B cell (primary cell): ENCODE measurements around the gene HSPA12B. TPM values are rescaled to one million over a fixed set of nuclear protein-coding genes. Genes with fewer than 3 reads are reported as not detected.
A peak's percentile ranks its signal among the peaks of the same experiment; 100 is the strongest.

Experiments
- ATAC-seq: fragments of 200-7000 bp; cut with Tn5 transposase; one replicate; pipeline ENCODE4 v1.10.0; 2021; ENCODE audit warnings: low read depth, mild to moderate bottlenecking, moderate number of reproducible peaks, moderate library complexity
- CTCF ChIA-PET: fragments of 350-600 bp; sonication (Branson Sonifier 250); formaldehyde crosslinking; loops from one replicate; lab custom pipeline; 2021; ENCODE audit warnings: antibody characterized with exemption, inconsistent platforms; lab: Charles Lee
- POLR2A ChIA-PET: fragments of 350-600 bp; sonication (Branson Sonifier 250); formaldehyde crosslinking; loops from one replicate; lab custom pipeline; 2021; ENCODE audit warnings: antibody characterized with exemption; lab: Charles Lee
- DNase-seq: peaks from one replicate; pipeline ENCODE4 v3.0.0; 2013
- H2AFZ ChIP-seq: 2 replicates; pipeline ENCODE4 v1.6.1; 2012; ENCODE audit warnings: mild to moderate bottlenecking, low read depth, low read length; ENCODE audit not compliant: insufficient read depth, poor library complexity, severe bottlenecking
- H3K27ac ChIP-seq, 2 donors: 1 replicate in 1 of 2; 2 replicates in 1 of 2; pipeline ENCODE4 v1.5.1; 2012 to 2013; ENCODE audit warnings: low read length in 2 of 2, mild to moderate bottlenecking in 2 of 2, moderate library complexity in 1 of 2
- H3K27me3 ChIP-seq, 4 experiments: fragments of 200-600 bp in 1 of 4; sonication (generic) in 1 of 4; replicated peaks in 1 of 4; 1 replicate in 2 of 4; 2 replicates in 2 of 4; pipeline versions ENCODE4 v1.6.1 to v1.7.0; 2013 to 2016; ENCODE audit warnings: low read length in 3 of 4, mild to moderate bottlenecking in 2 of 4, mixed read lengths in 1 of 4, moderate library complexity in 1 of 4; ENCODE audit not compliant: insufficient read depth in 4 of 4, control insufficient read depth in 3 of 4; ENCODE audit errors: control extremely low read depth in 1 of 4
- H3K36me3 ChIP-seq, 2 experiments: replicated peaks in 1 of 2; 1 replicate in 1 of 2; 2 replicates in 1 of 2; pipeline versions ENCODE4 v1.6.1 to v1.7.1; 2013; ENCODE audit warnings: low read length in 1 of 2; ENCODE audit not compliant: insufficient read depth in 2 of 2, control insufficient read depth in 1 of 2; ENCODE audit errors: control extremely low read depth in 1 of 2, extremely low read depth in 1 of 2
- H3K4me1 ChIP-seq, 2 donors: fragments of 200-600 bp in 1 of 2; sonication (generic) in 1 of 2; 1 replicate in 1 of 2; 2 replicates in 1 of 2; pipeline versions ENCODE4 v1.5.1 to v1.6.1; 2013 to 2017; ENCODE audit warnings: low read length in 2 of 2; ENCODE audit not compliant: control insufficient read depth in 2 of 2, insufficient read depth in 2 of 2
- H3K4me2 ChIP-seq: replicated peaks from 2 replicates; pipeline ENCODE3; 2012; ENCODE audit warnings: mild to moderate bottlenecking, low read depth, low read length; ENCODE audit not compliant: poor library complexity, severe bottlenecking
- H3K4me3 ChIP-seq, 5 experiments: fragments of 200-600 bp in 1 of 5; sonication (generic) in 1 of 5; 1 replicate in 3 of 5; 2 replicates in 2 of 5; pipeline versions ENCODE4 v1.5.1 to v1.7.0; 2011 to 2016; ENCODE audit warnings: low read length in 4 of 5, mild to moderate bottlenecking in 4 of 5, low read depth in 2 of 5, control low read depth in 1 of 5, moderate library complexity in 1 of 5; ENCODE audit not compliant: insufficient read depth in 1 of 5; ENCODE audit errors: control extremely low read depth in 1 of 5, extremely low read depth in 1 of 5
- H3K79me2 ChIP-seq: fragments of 200-600 bp; sonication (generic); one replicate; pipeline ENCODE4 v1.6.0; 2016; ENCODE audit warnings: low read length; ENCODE audit not compliant: control insufficient read depth, insufficient read depth
- H3K9ac ChIP-seq: fragments of 200-600 bp; sonication (generic); 2 replicates; pipeline ENCODE4 v1.6.1; 2017; ENCODE audit warnings: mild to moderate bottlenecking, low read length, moderate library complexity
- H3K9me3 ChIP-seq, 3 donors: one replicate each; pipeline versions ENCODE4 v1.6.1 to v1.7.1; 2013; ENCODE audit warnings: low read length in 2 of 3; ENCODE audit not compliant: control insufficient read depth in 2 of 3, insufficient read depth in 1 of 3; ENCODE audit errors: control extremely low read depth in 1 of 3
- H4K20me1 ChIP-seq: 2 replicates; pipeline ENCODE4 v1.6.0; 2012; ENCODE audit warnings: mild to moderate bottlenecking, low read length; ENCODE audit not compliant: insufficient read depth, control insufficient read depth, poor library complexity, severe bottlenecking
- H3K27ac Mint-ChIP-seq: one replicate; pipeline ENCODE4 v1.8.0; 2021; ENCODE audit warnings: mixed read lengths
- H3K27me3 Mint-ChIP-seq: one replicate; pipeline ENCODE4 v1.8.0; 2021; ENCODE audit warnings: mixed read lengths
- H3K4me1 Mint-ChIP-seq: one replicate; pipeline ENCODE4 v1.8.0; 2021; ENCODE audit warnings: mixed read lengths
- H3K4me3 Mint-ChIP-seq: one replicate; pipeline ENCODE4 v1.8.0; 2021; ENCODE audit warnings: mixed read lengths
- H3K9me3 Mint-ChIP-seq: one replicate; pipeline ENCODE4 v1.8.0; 2022; ENCODE audit warnings: mixed read lengths; ENCODE audit not compliant: insufficient read depth
- CTCF ChIP-seq: fragments of 200-600 bp; IDR thresholded peaks from one replicate; pipeline ENCODE4 v1.8.0; 2022; ENCODE audit warnings: antibody characterized with exemption, mild to moderate bottlenecking
- EZH2 ChIP-seq: IDR thresholded peaks from 2 replicates; pipeline ENCODE4 v1.6.1; 2012; ENCODE audit warnings: borderline replicate concordance, low read depth, mild to moderate bottlenecking, moderate library complexity, low read length; ENCODE audit not compliant: insufficient read depth, poor library complexity, severe bottlenecking
- WGBS: methylation state at CpG from one replicate; pipeline ENCODE4 v1.1.5; 2013; ENCODE audit warnings: missing lambda C conversion rate; ENCODE audit not compliant: insufficient coverage; 5-methylcytosine and 5-hydroxymethylcytosine counted together
- intact Hi-C: fragments of 100-400 bp; cut with micrococcal nuclease; formaldehyde crosslinking; loops from one replicate; pipeline ENCODE4 v1.10.0; 2022
- polyA plus RNA-seq: library from polyadenylated mRNA; depleted of rRNA; stranded (reverse); fragments of >200 nt; gene quantifications from 2 replicates; pipeline ENCODE4 v1.2.3, GENCODE V29; 2012
- total RNA-seq, 2 donors: library from RNA; stranded (reverse); fragments of 120-200 nt in 1 of 2; gene quantifications; 1 replicate in 1 of 2; 2 replicates in 1 of 2; pipeline versions ENCODE4 v1.2.3 to v1.2.4, GENCODE V29; 2013 to 2022

The HSPA12B gene
- total and polyA plus RNA-seq, 2 donors (not counting 1 experiment from before 2014, with no cell fraction given) = not detected

GRCh38 chr20:3751305-3751674 lies 18.8 kb downstream of the HSPA12B start:
- no peak overlapping the region for H3K4me3 Mint-ChIP-seq
- H3K9me3 Mint-ChIP-seq = no peaks in the 10 kb centered on the region
- peaks cover 7% of the 10 kb centered on the region for H3K4me1 Mint-ChIP-seq
- 91% methylated on average over 29 of the region's 31 CpGs for WGBS
- intact Hi-C loops = loop anchor here (5.0 kb wide), 1 partner anchor 321 kb away; no protein-coding TSS in a partner anchor
- Histone ChIP-seq H3K79me2 (peaks cover 3% of the 10 kb centered on the region), H3K27ac (no peak overlapping the region), H2AFZ (peak overlapping the region; percentile 75), H3K9me3 (no peaks in the 10 kb centered on the region), H3K36me3 (no peaks in the 10 kb centered on the region), H4K20me1 (no peaks in the 10 kb centered on the region), H3K9ac (peak overlapping the region; percentile 54), H3K4me1 (peaks cover 0 to 12% of the 10 kb centered on the region in 2 donors), H3K4me3 (peak overlapping the region in 2 of 5 experiments; percentile 50 to 51), H3K4me2 (peak overlapping the region; percentile 82), H3K27me3 (peaks cover 0 to 5% (median 0%) of the 10 kb centered on the region in 4 experiments)
- ATAC-seq (no peak), DNase-seq (no peak)
- ChIA-PET CTCF (interaction anchor here (0.5 to 1.7 kb wide), 3 partner anchors 16 to 25 kb away, joined by 3 to 5 read pairs (median 4); partner anchors contain the start of gene ADISSP), POLR2A (no interaction called here)
- peaks cover 9% of the 10 kb centered on the region for H3K27me3 Mint-ChIP-seq
- H3K27ac Mint-ChIP-seq = no peak overlapping the region
- TF ChIP-seq EZH2 = no peak
- no peak for TF ChIP-seq CTCF

GRCh38 chr20:3751675-3752385 lies 19.3 kb downstream of the HSPA12B start:
- peak overlapping the region; percentile 82 for H3K4me2 ChIP-seq
- ATAC-seq (peak; percentile 84), DNase-seq (peak; percentile 62)
- peak overlapping the region; percentile 54 for H3K9ac ChIP-seq
- H3K36me3 ChIP-seq = no peaks in the 10 kb centered on the region
- peaks cover 3% of the 10 kb centered on the region for H3K79me2 ChIP-seq
- no peak overlapping the region for H3K27ac ChIP-seq
- H3K4me3 ChIP-seq = peak overlapping the region in 4 of 5 experiments; percentile 19 to 56 (median 50)
- intact Hi-C loops = loop anchor here (5.0 kb wide), 1 partner anchor 320 kb away; no protein-coding TSS in a partner anchor
- CTCF ChIA-PET = interaction anchor here (0.5 to 3.9 kb wide), 7 partner anchors 15 to 328 kb away, joined by 3 to 47 read pairs (median 3); partner anchors contain the start of gene ADISSP
- peak overlapping the region; percentile 85 for H3K27ac Mint-ChIP-seq
- H3K9me3 ChIP-seq = no peaks in the 10 kb centered on the region
- H2AFZ ChIP-seq = peak overlapping the region; percentile 75
- 57% methylated on average over 95 of the region's 95 CpGs for WGBS
- no peaks in the 10 kb centered on the region for H3K9me3 Mint-ChIP-seq
- POLR2A ChIA-PET = no interaction called here
- H3K27me3 ChIP-seq = peaks cover 0 to 5% (median 0%) of the 10 kb centered on the region in 4 experiments
- TF ChIP-seq CTCF (no peak), EZH2 (no peak)
- H3K4me3 Mint-ChIP-seq = peak overlapping the region; percentile 85
- H3K4me1 Mint-ChIP-seq = peaks cover 7% of the 10 kb centered on the region
- H3K27me3 Mint-ChIP-seq = peaks cover 5% of the 10 kb centered on the region
- H4K20me1 ChIP-seq = no peaks in the 10 kb centered on the region
- H3K4me1 ChIP-seq = peaks cover 0 to 12% of the 10 kb centered on the region in 2 donors
